ENCODE results near the gene NUTM2B. TPM values are rescaled to one million over a fixed set of nuclear protein-coding genes. Genes with fewer than 3 reads are reported as not detected.
"Not testable (repeated sequence)": the region's sequence is repeated elsewhere in the genome, so short reads cannot be mapped to it uniquely, and the experiment has no call there.

Gene NUTM2B
- total RNA-seq = 1.4 and 1.9 TPM in 2 replicates
- long read RNA-seq = 0 reads

- H3K27me3 Mint-ChIP-seq; H3K27ac Mint-ChIP-seq; H3K4me3 Mint-ChIP-seq (ENCODE audit: low read depth); DNase-seq (ENCODE audit: low spot score, unreplicated experiment); H3K36me3 Mint-ChIP-seq (ENCODE audit: insufficient read depth); H3K4me1 Mint-ChIP-seq (ENCODE audit: low read depth); H3K9me3 Mint-ChIP-seq (ENCODE audit: low read depth): not testable (repeated sequence)
These were observed at the start of gene NUTM2B for GRCh38 chr10:79702927-79703326. NUTM2B (plus strand) TSS chr10:79703227; CDS start chr10:79703610, 383 bp downstream.

DNA sequence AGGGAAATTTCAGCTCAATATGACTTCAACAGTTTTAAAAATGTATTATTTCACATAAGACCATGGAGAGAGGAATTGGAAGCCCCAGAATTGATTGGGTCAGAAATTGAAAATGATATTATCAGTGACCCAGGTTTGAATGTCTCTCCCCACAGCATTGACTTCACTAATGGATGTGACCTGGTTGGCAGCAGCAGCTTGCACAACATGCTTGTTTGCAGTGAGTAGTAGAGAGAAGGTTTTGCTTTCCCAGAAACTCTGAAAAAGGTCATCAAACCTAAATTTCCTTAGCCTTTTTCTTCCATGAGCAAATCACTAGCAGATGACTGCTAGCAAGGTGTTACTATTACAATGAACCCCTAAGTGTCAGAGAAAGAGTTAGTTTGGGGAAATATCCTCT lies 39.7 kb upstream of the NUTM2B start:
- not testable (repeated sequence) for H3K9me3 Mint-ChIP-seq (ENCODE audit: low read depth); H3K36me3 Mint-ChIP-seq (ENCODE audit: insufficient read depth); DNase-seq (ENCODE audit: low spot score, unreplicated experiment); H3K27me3 Mint-ChIP-seq; H3K4me3 Mint-ChIP-seq (ENCODE audit: low read depth); H3K27ac Mint-ChIP-seq; H3K4me1 Mint-ChIP-seq (ENCODE audit: low read depth)

- H3K4me3 Mint-ChIP-seq (ENCODE audit: low read depth); DNase-seq (ENCODE audit: low spot score, unreplicated experiment); H3K4me1 Mint-ChIP-seq (ENCODE audit: low read depth); H3K36me3 Mint-ChIP-seq (ENCODE audit: insufficient read depth); H3K27me3 Mint-ChIP-seq; H3K27ac Mint-ChIP-seq; H3K9me3 Mint-ChIP-seq (ENCODE audit: low read depth): not testable (repeated sequence)
These were observed 38.3 kb upstream of the NUTM2B start for GRCh38 chr10:79664686-79665085.

DNA sequence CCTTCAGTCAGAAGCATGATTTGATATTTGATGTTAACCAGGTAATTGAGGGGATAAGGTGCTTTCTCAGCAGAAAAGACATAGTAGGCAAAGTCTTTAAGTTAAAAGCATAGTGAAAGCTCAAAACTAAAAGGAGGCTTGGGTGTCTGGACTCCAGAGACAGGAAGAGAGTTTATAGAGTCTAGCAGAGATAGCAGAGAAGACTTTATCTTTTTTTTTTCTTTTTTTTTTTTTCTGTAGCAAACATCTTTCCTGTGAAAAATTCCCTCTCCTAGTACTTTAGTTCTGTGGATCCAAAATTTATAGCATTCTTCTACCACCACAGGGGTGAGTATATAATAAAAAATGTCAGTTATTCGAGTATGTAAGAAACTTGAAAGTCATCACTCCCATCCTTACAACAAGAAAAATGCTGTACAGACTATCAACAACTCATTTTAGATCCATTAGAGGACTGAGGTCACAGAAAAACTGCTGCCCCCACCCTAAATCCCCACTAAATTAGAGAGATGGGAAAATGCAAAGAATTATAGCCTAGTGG lies 33.7 kb upstream of the NUTM2B start:
- H3K4me1 Mint-ChIP-seq (ENCODE audit: low read depth); DNase-seq (ENCODE audit: low spot score, unreplicated experiment); H3K9me3 Mint-ChIP-seq (ENCODE audit: low read depth); H3K4me3 Mint-ChIP-seq (ENCODE audit: low read depth); H3K36me3 Mint-ChIP-seq (ENCODE audit: insufficient read depth); H3K27ac Mint-ChIP-seq; H3K27me3 Mint-ChIP-seq: not testable (repeated sequence)

- not testable (repeated sequence) for H3K36me3 Mint-ChIP-seq (ENCODE audit: insufficient read depth); H3K27me3 Mint-ChIP-seq; H3K4me1 Mint-ChIP-seq (ENCODE audit: low read depth); H3K27ac Mint-ChIP-seq; DNase-seq (ENCODE audit: low spot score, unreplicated experiment); H3K4me3 Mint-ChIP-seq (ENCODE audit: low read depth); H3K9me3 Mint-ChIP-seq (ENCODE audit: low read depth)
These were observed 28.1 kb upstream of the NUTM2B start for GRCh38 chr10:79674878-79675277.

- not testable (repeated sequence) for H3K9me3 Mint-ChIP-seq (ENCODE audit: low read depth); H3K36me3 Mint-ChIP-seq (ENCODE audit: insufficient read depth); H3K4me1 Mint-ChIP-seq (ENCODE audit: low read depth); DNase-seq (ENCODE audit: low spot score, unreplicated experiment); H3K27me3 Mint-ChIP-seq; H3K4me3 Mint-ChIP-seq (ENCODE audit: low read depth); H3K27ac Mint-ChIP-seq
These were observed 19.8 kb upstream of the NUTM2B start for GRCh38 chr10:79683026-79683883.

- H3K4me1 Mint-ChIP-seq (ENCODE audit: low read depth); H3K27ac Mint-ChIP-seq; H3K9me3 Mint-ChIP-seq (ENCODE audit: low read depth); H3K4me3 Mint-ChIP-seq (ENCODE audit: low read depth); DNase-seq (ENCODE audit: low spot score, unreplicated experiment); H3K36me3 Mint-ChIP-seq (ENCODE audit: insufficient read depth); H3K27me3 Mint-ChIP-seq: not testable (repeated sequence)
These were observed 18.9 kb upstream of the NUTM2B start for GRCh38 chr10:79683884-79684720.

- H3K36me3 Mint-ChIP-seq (ENCODE audit: insufficient read depth); DNase-seq (ENCODE audit: low spot score, unreplicated experiment); H3K27ac Mint-ChIP-seq; H3K4me3 Mint-ChIP-seq (ENCODE audit: low read depth); H3K27me3 Mint-ChIP-seq; H3K4me1 Mint-ChIP-seq (ENCODE audit: low read depth); H3K9me3 Mint-ChIP-seq (ENCODE audit: low read depth): not testable (repeated sequence)
- TF ChIP-seq CTCF (IDR thresholded peaks at IDR 0.05; ENCODE audit: unreplicated experiment) = peak; percentile 16
These were observed 17.9 kb upstream of the NUTM2B start for GRCh38 chr10:79685044-79685685.

GRCh38 chr10:79686595-79686994 lies 16.4 kb upstream of the NUTM2B start:
- H3K27me3 Mint-ChIP-seq; H3K27ac Mint-ChIP-seq; H3K36me3 Mint-ChIP-seq (ENCODE audit: insufficient read depth); H3K4me1 Mint-ChIP-seq (ENCODE audit: low read depth); H3K9me3 Mint-ChIP-seq (ENCODE audit: low read depth); DNase-seq (ENCODE audit: low spot score, unreplicated experiment); H3K4me3 Mint-ChIP-seq (ENCODE audit: low read depth): not testable (repeated sequence)

GRCh38 chr10:79687406-79688150 lies 15.4 kb upstream of the NUTM2B start:
- H3K27ac Mint-ChIP-seq; H3K4me3 Mint-ChIP-seq (ENCODE audit: low read depth); DNase-seq (ENCODE audit: low spot score, unreplicated experiment); H3K27me3 Mint-ChIP-seq; H3K4me1 Mint-ChIP-seq (ENCODE audit: low read depth); H3K9me3 Mint-ChIP-seq (ENCODE audit: low read depth); H3K36me3 Mint-ChIP-seq (ENCODE audit: insufficient read depth): not testable (repeated sequence)

DNA sequence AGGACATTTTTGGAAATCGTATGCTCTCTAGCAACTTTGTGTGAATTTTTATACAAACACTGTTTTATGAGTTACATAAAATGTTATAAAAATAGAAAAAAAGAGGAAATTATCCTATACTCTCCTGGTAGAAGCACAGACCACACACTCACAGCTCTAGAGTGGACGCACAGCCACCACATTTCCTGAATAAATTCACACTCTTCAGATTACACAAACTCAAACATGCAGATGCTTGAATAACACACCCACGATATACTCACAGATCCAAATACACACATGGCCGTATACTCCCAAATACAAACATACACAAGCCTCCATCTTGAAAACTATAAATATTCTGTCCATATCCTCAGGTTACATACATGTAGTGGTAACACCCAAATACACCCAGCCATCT lies 14.2 kb upstream of the NUTM2B start:
- DNase-seq (ENCODE audit: low spot score, unreplicated experiment); H3K27me3 Mint-ChIP-seq; H3K36me3 Mint-ChIP-seq (ENCODE audit: insufficient read depth); H3K27ac Mint-ChIP-seq; H3K4me1 Mint-ChIP-seq (ENCODE audit: low read depth); H3K9me3 Mint-ChIP-seq (ENCODE audit: low read depth); H3K4me3 Mint-ChIP-seq (ENCODE audit: low read depth): not testable (repeated sequence)

Data from progenitor cell of endocrine pancreas (in vitro differentiated cells).